T-helper 1 cell treated with Interleukin-12 subunit alpha and Interleukin-12 subunit beta and Interleukin-4 antibody, amounts not matched to agents 30 μg/mL and 1 μg/mL, for 36 hours (primary cell): Measurements from ENCODE around the gene LTV1.

ENCODE experiments used
- H3K27ac Mint-ChIP-seq: one replicate; pipeline ENCODE4 v1.8.0; 2021; ENCODE audit warnings: mild to moderate bottlenecking, mixed read lengths
- H3K27me3 Mint-ChIP-seq: one replicate; pipeline ENCODE4 v1.8.0; 2021; ENCODE audit warnings: low read depth, mixed read lengths
- H3K36me3 Mint-ChIP-seq: one replicate; pipeline ENCODE4 v1.8.0; 2021; ENCODE audit warnings: low read depth, mixed read lengths
- H3K4me1 Mint-ChIP-seq: one replicate; pipeline ENCODE4 v1.8.0; 2021; ENCODE audit warnings: low read depth, mixed read lengths
- H3K4me3 Mint-ChIP-seq: one replicate; pipeline ENCODE4 v1.8.0; 2021; ENCODE audit warnings: mild to moderate bottlenecking, moderate library complexity, mixed read lengths
- H3K9me3 Mint-ChIP-seq: one replicate; pipeline ENCODE4 v1.8.0; 2021; ENCODE audit warnings: mixed read lengths

LTV1 gene

GRCh38 chr6:143885116-143885515, 42.0 kb downstream of the LTV1 start:
- H3K36me3 Mint-ChIP-seq, result no peaks in the 10 kb centered on the region
- peaks cover 10% of the 10 kb centered on the region for H3K27me3 Mint-ChIP-seq
- H3K4me3 Mint-ChIP-seq, result no peak overlapping the region
- peaks cover 8% of the 10 kb centered on the region for H3K9me3 Mint-ChIP-seq
- H3K27ac Mint-ChIP-seq, result no peak overlapping the region
- H3K4me1 Mint-ChIP-seq, result no peaks in the 10 kb centered on the region

- Mint-ChIP-seq H3K4me1 (no peaks in the 10 kb centered on the region), H3K27ac (no peak overlapping the region)
Observed at GRCh38 chr6:143894655-143895054, 51.5 kb downstream of the LTV1 start.

GRCh38 chr6:143896126-143896860, 53.2 kb downstream of the LTV1 start:
- Mint-ChIP-seq H3K4me1 (no peaks in the 10 kb centered on the region), H3K27ac (no peak overlapping the region), H3K27me3 (no peaks in the 10 kb centered on the region), H3K9me3 (no peaks in the 10 kb centered on the region), H3K36me3 (no peaks in the 10 kb centered on the region), H3K4me3 (no peak overlapping the region)

More at GRCh38 chr6:143894655-143895054, 51.5 kb downstream of the LTV1 start:
- Mint-ChIP-seq H3K36me3 (no peaks in the 10 kb centered on the region), H3K4me3 (no peak overlapping the region), H3K9me3 (no peaks in the 10 kb centered on the region), H3K27me3 (no peaks in the 10 kb centered on the region)

- peaks cover under 1% of the 10 kb centered on the region for H3K9me3 Mint-ChIP-seq
- no peaks in the 10 kb centered on the region for H3K27me3 Mint-ChIP-seq
- peaks cover 2% of the 10 kb centered on the region for H3K4me1 Mint-ChIP-seq
- H3K36me3 Mint-ChIP-seq, result no peaks in the 10 kb centered on the region
- H3K4me3 Mint-ChIP-seq, result no peak overlapping the region
- H3K27ac Mint-ChIP-seq, result no peak overlapping the region
Observed at GRCh38 chr6:143900358-143900757, 57.2 kb downstream of the LTV1 start.

- Mint-ChIP-seq H3K27me3 (peaks cover 6% of the 10 kb centered on the region), H3K36me3 (no peaks in the 10 kb centered on the region), H3K4me1 (peaks cover 2% of the 10 kb centered on the region), H3K9me3 (peaks cover 7% of the 10 kb centered on the region), H3K27ac (no peak overlapping the region), H3K4me3 (no peak overlapping the region)
Observed at GRCh38 chr6:143901885-143902750, 59.0 kb downstream of the LTV1 start.

- Mint-ChIP-seq H3K9me3 (peaks cover 7% of the 10 kb centered on the region), H3K27me3 (peaks cover 6% of the 10 kb centered on the region), H3K27ac (no peak overlapping the region), H3K4me3 (no peak overlapping the region), H3K36me3 (no peaks in the 10 kb centered on the region), H3K4me1 (peaks cover 2% of the 10 kb centered on the region)
Observed at GRCh38 chr6:143902827-143903226, 59.7 kb downstream of the LTV1 start.

GRCh38 chr6:143911028-143911427, 67.9 kb downstream of the LTV1 start:
- Mint-ChIP-seq H3K4me1 (no peaks in the 10 kb centered on the region), H3K9me3 (peaks cover 21% of the 10 kb centered on the region), H3K36me3 (peaks cover 2% of the 10 kb centered on the region), H3K27me3 (peaks cover 4% of the 10 kb centered on the region), H3K4me3 (no peak overlapping the region), H3K27ac (no peak overlapping the region)

- Mint-ChIP-seq H3K4me3 (no peak overlapping the region), H3K27me3 (peaks cover 4% of the 10 kb centered on the region), H3K36me3 (peaks cover 2% of the 10 kb centered on the region), H3K4me1 (no peaks in the 10 kb centered on the region), H3K9me3 (peaks cover 21% of the 10 kb centered on the region), H3K27ac (no peak overlapping the region)
Observed at GRCh38 chr6:143912671-143913070, 69.5 kb downstream of the LTV1 start.
